ENCODE results near the gene OTUD4. TPM values are rescaled to one million over a fixed set of nuclear protein-coding genes. Genes with fewer than 3 reads are reported as not detected.
A peak's percentile ranks its signal among the peaks of the same experiment; 100 is the strongest.

The OTUD4 gene
- total RNA-seq, 2 donors from 2014 or later: 39.6 to 47.9 TPM

GRCh38 chr4:145097821-145098674, 82.3 kb downstream of the OTUD4 start, which contains the start of the genes ABCE1 and ANAPC10:
ABCE1 (plus strand) TSS chr4:145098311; CDS start chr4:145104413, 6,102 bp downstream.
ANAPC10 (minus strand) TSS chr4:145098196; CDS start chr4:145096099, 2,097 bp downstream.
- Mint-ChIP-seq H3K27ac (peak within 1 kb of the TSS; percentile 96 to 99), H3K9me3 (peaks cover 0 to 8% of the 10 kb centered on the region in 2 donors), H3K36me3 (peaks cover 41 to 44% of the 10 kb centered on the region in 2 donors)
- ATAC-seq: peak; percentile 83 to 96
- peak; percentile 90 to 95 for DNase-seq (ENCODE audit: low spot score in 2 of 2)

GRCh38 chr4:145097331-145097820, 83.0 kb downstream of the OTUD4 start:
- Mint-ChIP-seq H3K36me3 (peaks cover 43 to 49% of the 10 kb centered on the region in 2 donors), H3K27ac (peak overlapping the region; percentile 96 to 99), H3K9me3 (peaks cover 0 to 8% of the 10 kb centered on the region in 2 donors)
- ATAC-seq: peak; percentile 0 to 3
- DNase-seq (ENCODE audit: low spot score in 2 of 2): no peak

GRCh38 chr4:145093638-145094037, 86.8 kb downstream of the OTUD4 start:
- ATAC-seq: no peak
- no peak for DNase-seq (ENCODE audit: low spot score in 2 of 2)
- no peak overlapping the region for H3K27ac Mint-ChIP-seq
- peaks cover 50 to 57% of the 10 kb centered on the region in 2 donors for H3K36me3 Mint-ChIP-seq
- H3K9me3 Mint-ChIP-seq: peaks cover 0 to 10% of the 10 kb centered on the region in 2 donors

GRCh38 chr4:145090380-145090779, 90.0 kb downstream of the OTUD4 start:
- Mint-ChIP-seq H3K27ac (no peak overlapping the region), H3K36me3 (peaks cover 39 to 65% of the 10 kb centered on the region in 2 donors), H3K9me3 (peaks cover 0 to 12% of the 10 kb centered on the region in 2 donors)
- ATAC-seq (no peak), DNase-seq (ENCODE audit: low spot score in 2 of 2) (no peak)

GRCh38 chr4:145083891-145084605, 96.3 kb downstream of the OTUD4 start:
- H3K36me3 Mint-ChIP-seq: peaks cover 17 to 31% of the 10 kb centered on the region in 2 donors
- DNase-seq (ENCODE audit: low spot score in 2 of 2) (no peak), ATAC-seq (peak; percentile 63 to 65)
- peaks cover 0 to 5% of the 10 kb centered on the region in 2 donors for H3K9me3 Mint-ChIP-seq
- H3K27ac Mint-ChIP-seq: no peak overlapping the region

Other genes starting within 250 kb of the OTUD4 start
- gene ANAPC10, start 82.4 kb downstream of the OTUD4 start, total RNA-seq: 10 to 100 TPM; 28.3 to 42.5 TPM
- gene ABCE1, start 82.3 kb downstream of the OTUD4 start, total RNA-seq: 100 to 1,000 TPM; 131 to 162 TPM

Data from activated naive CD4-positive, alpha-beta T cell treated with anti-CD3 and anti-CD28 coated beads, Interleukin-2, amount 50 U/mL, for 72 hours (primary cell).